HCT116 (cell line): Measurements from ENCODE around the gene STAM. TPM values are rescaled to one million over a fixed set of nuclear protein-coding genes. Genes with fewer than 3 reads are reported as not detected.

ENCODE experiments used
- ATAC-seq: fragments of 200-7000 bp; cut with Tn5 transposase; 2 replicates; pipeline ENCODE4 v1.9.1; 2020; ENCODE audit warnings: mild to moderate bottlenecking, moderate library complexity
- BruUV-seq: library from RNA; stranded (reverse); fragments of 400-500 nt; replicated peaks from 2 replicates; lab custom pipeline; 2021; lab: Mats Ljungman, UMichigan
- CTCF ChIA-PET: fragments of 300-600 bp; sonication (Branson Sonifier 250); formaldehyde crosslinking; loops from one replicate; lab custom pipeline; 2021; ENCODE audit warnings: antibody characterized with exemption; lab: Charles Lee
- POLR2A ChIA-PET: fragments of 300-600, 350-600 bp; sonication (Branson Sonifier 250); formaldehyde crosslinking; loops from one replicate; lab custom pipeline; 2021; ENCODE audit warnings: antibody characterized with exemption; lab: Charles Lee
- RAD21 ChIA-PET, 2 experiments: fragments of 300-600 bp; sonication (Branson Sonifier 250); formaldehyde crosslinking; loops; one replicate each; lab custom pipeline; 2023; ENCODE audit warnings: low total read pairs in 2 of 2; ENCODE audit not compliant: uncharacterized antibody in 2 of 2, unreplicated experiment in 2 of 2, low non-redundant PET in 1 of 2; lab: Charles Lee
- DNase-seq: peaks from one replicate; pipeline ENCODE4 v3.0.0-alpha.2; 2010; ENCODE audit warnings: low read depth, low spot score
- H2AFZ ChIP-seq: fragments of 200-600 bp; shearing (Covaris generic), sonication (generic); 2 replicates; pipeline ENCODE4 v1.6.1; 2017; ENCODE audit warnings: low read depth, mixed run types, mixed read lengths, antibody characterized with exemption, low read length; ENCODE audit not compliant: poor library complexity, severe bottlenecking
- H3K27ac ChIP-seq: 2 replicates; pipeline ENCODE4 v1.5.1; 2012; ENCODE audit warnings: low read depth, low read length
- H3K27me3 ChIP-seq: fragments of 200-600 bp; sonication (generic); 2 replicates; pipeline ENCODE4 v1.6.1; 2016; ENCODE audit warnings: mixed run types, low read length, mixed read lengths; ENCODE audit not compliant: insufficient read depth
- H3K36me3 ChIP-seq, 2 experiments: fragments of 200-500 bp in 1 of 2; fragments of 200-600 bp in 1 of 2; sonication (Bioruptor generic) in 1 of 2; sonication (generic) in 1 of 2; 2 replicates each; pipeline versions ENCODE4 v1.5.1 to v1.6.1; 2014 to 2016; ENCODE audit warnings: low read length in 2 of 2, inconsistent platforms in 1 of 2, mixed read lengths in 1 of 2, mixed run types in 1 of 2; ENCODE audit not compliant: insufficient read depth in 2 of 2, control insufficient read depth in 1 of 2
- H3K4me1 ChIP-seq, 2 experiments: fragments of 200-600 bp in 1 of 2; sonication (generic) in 1 of 2; 2 replicates each; pipeline versions ENCODE4 v1.5.1 to v1.6.1; 2012 to 2017; ENCODE audit warnings: low read length in 2 of 2, inconsistent platforms in 1 of 2, mild to moderate bottlenecking in 1 of 2, mixed read lengths in 1 of 2, mixed run types in 1 of 2, moderate library complexity in 1 of 2; ENCODE audit not compliant: insufficient read depth in 2 of 2, control insufficient read depth in 1 of 2
- H3K4me2 ChIP-seq: fragments of 200-600 bp; sonication (generic); 2 replicates; pipeline ENCODE4 v1.6.1; 2017; ENCODE audit warnings: mixed run types, low read length, mixed read lengths
- H3K4me3 ChIP-seq, 2 experiments: fragments of 200-600 bp in 1 of 2; sonication (generic) in 1 of 2; replicated peaks in 1 of 2; 2 replicates each; pipeline ENCODE4 v1.5.1; 2011 to 2016; ENCODE audit warnings: low read length in 2 of 2, control low read depth in 1 of 2, low read depth in 1 of 2, mild to moderate bottlenecking in 1 of 2, mixed read lengths in 1 of 2, mixed run types in 1 of 2
- H3K79me2 ChIP-seq: fragments of 200-600 bp; sonication (generic); 2 replicates; pipeline ENCODE4 v1.6.1; 2017; ENCODE audit warnings: mild to moderate bottlenecking, mixed run types, low read length, moderate library complexity, mixed read lengths; ENCODE audit not compliant: insufficient read depth
- H3K9ac ChIP-seq: fragments of 200-600 bp; sonication (generic); 2 replicates; pipeline ENCODE4 v1.6.1; 2016; ENCODE audit warnings: low read length, mixed read lengths
- H3K9me2 ChIP-seq: fragments of 200-600 bp; sonication (generic), shearing (Covaris generic); 2 replicates; pipeline ENCODE4 v1.6.1; 2017; ENCODE audit warnings: mixed run types, mild to moderate bottlenecking, moderate library complexity; ENCODE audit not compliant: insufficient read depth
- H3K9me3 ChIP-seq, 2 experiments: fragments of 200-500 bp in 1 of 2; fragments of 200-600 bp in 1 of 2; sonication (Bioruptor generic) in 1 of 2; sonication (generic) in 1 of 2; 2 replicates each; pipeline ENCODE4 v1.6.1; 2014 to 2017; ENCODE audit warnings: low read length in 2 of 2, mixed read lengths in 2 of 2, inconsistent platforms in 1 of 2, low read depth in 1 of 2, mild to moderate bottlenecking in 1 of 2, mixed run types in 1 of 2, moderate library complexity in 1 of 2; ENCODE audit not compliant: control insufficient read depth in 1 of 2, insufficient read depth in 1 of 2
- H4K20me1 ChIP-seq: fragments of 200-600 bp; sonication (generic), shearing (Covaris generic); 2 replicates; pipeline ENCODE4 v1.6.1; 2017; ENCODE audit warnings: mixed run types, mild to moderate bottlenecking, moderate library complexity; ENCODE audit not compliant: insufficient read depth
- ATF3 ChIP-seq: IDR thresholded peaks from 2 replicates; pipeline ENCODE4 v1.6.1; 2012
- CBX3 ChIP-seq: IDR thresholded peaks from 2 replicates; pipeline ENCODE4 v1.6.1; 2012; ENCODE audit warnings: low read depth
- CEBPB ChIP-seq: IDR thresholded peaks from 2 replicates; pipeline ENCODE4 v1.6.1; 2012; ENCODE audit warnings: low read depth
- EGR1 ChIP-seq: IDR thresholded peaks from 2 replicates; pipeline ENCODE4 v1.6.1; 2012; ENCODE audit warnings: low read depth
- EZH2 ChIP-seq: fragments of 200-600 bp; sonication (generic); IDR thresholded peaks from 2 replicates; pipeline ENCODE4 v1.6.1; 2017; ENCODE audit warnings: antibody characterized with exemption, mixed run types
- POLR2AphosphoS5 ChIP-seq: IDR thresholded peaks from 2 replicates; pipeline ENCODE4 v1.6.1; 2011; ENCODE audit warnings: mild to moderate bottlenecking, low read depth, low read length, moderate library complexity
- RAD21 ChIP-seq: IDR thresholded peaks from 2 replicates; pipeline ENCODE4 v1.6.1; 2012; ENCODE audit warnings: low read depth, mild to moderate bottlenecking
- SP1 ChIP-seq: IDR thresholded peaks from 2 replicates; pipeline ENCODE4 v1.6.1; 2012; ENCODE audit warnings: low read depth
- SRF ChIP-seq: IDR thresholded peaks from 2 replicates; pipeline ENCODE4 v1.6.1; 2012; ENCODE audit warnings: low read depth
- YY1 ChIP-seq: IDR thresholded peaks from 2 replicates; pipeline ENCODE4 v1.6.1; 2011; ENCODE audit warnings: low read length, low read depth, moderate library complexity, mild to moderate bottlenecking; ENCODE audit not compliant: insufficient replicate concordance; ENCODE audit errors: extremely low read depth
- ZFX ChIP-seq: fragments of 450-650 bp; IDR thresholded peaks from 2 replicates; pipeline ENCODE4 v1.6.1; 2017
- ZNF274 ChIP-seq: fragments of 200-500 bp; sonication (Bioruptor generic); IDR thresholded peaks from 2 replicates; pipeline ENCODE4 v1.6.1; 2014; ENCODE audit warnings: mild to moderate bottlenecking, low read depth, low read length, inconsistent platforms
- intact Hi-C: fragments of 100-400 bp; cut with micrococcal nuclease; formaldehyde crosslinking; loops from 2 replicates; pipeline ENCODE4 v1.10.0; 2022
- total RNA-seq: library from RNA; stranded (reverse); gene quantifications from one replicate; pipeline ENCODE4 v1.2.1, GENCODE V29; 2021; ENCODE audit not compliant: unreplicated experiment
- TF ChIP-seq, protein P1 (sequence below): IDR thresholded peaks from 2 replicates; pipeline ENCODE4 v1.6.1; 2011; ENCODE audit warnings: mild to moderate bottlenecking, low read length, moderate library complexity; ENCODE audit not compliant: insufficient replicate concordance; ENCODE audit errors: extremely low read depth
- TF ChIP-seq, protein P2 (sequence below): IDR thresholded peaks from 2 replicates; pipeline ENCODE4 v1.6.1; 2012; ENCODE audit warnings: low read depth

STAM gene
- total RNA-seq, 1 experiment from 2014 or later, result 23.0 TPM

DNA sequence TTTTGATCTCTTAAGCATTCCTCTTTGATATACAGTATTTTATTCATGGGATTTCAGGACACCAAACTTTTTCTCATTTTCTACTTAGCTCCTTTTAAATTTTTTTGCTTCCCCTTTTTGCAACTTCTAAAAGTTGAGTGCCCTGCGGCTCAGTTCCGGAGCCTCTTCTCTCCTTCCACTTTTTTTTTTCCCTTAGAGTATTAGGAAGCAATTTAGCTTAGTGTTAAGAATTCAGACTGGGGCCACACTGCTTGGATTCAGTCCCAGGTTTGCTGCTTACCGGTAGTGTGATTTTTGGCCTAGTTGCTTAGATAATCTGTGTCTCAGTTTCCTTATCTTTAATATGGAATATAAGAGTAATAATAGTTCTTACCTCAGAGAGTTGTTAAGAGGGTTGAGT is 3.4 kb downstream of the STAM start:
- no peaks in the 10 kb centered on the region for H3K9me2 ChIP-seq
- no peak overlapping the region for H3K27ac ChIP-seq
- ChIA-PET POLR2A (no interaction called here), RAD21 (no interaction called here), CTCF (interaction anchor here (1.3 kb wide), 1 partner anchor 30 kb away, joined by 4 read pairs; the partner anchor contains the start of gene HACD1)
- no peak overlapping the region for H2AFZ ChIP-seq
- no peaks in the 10 kb centered on the region; a peak in 2 of 4 replicates for H3K36me3 ChIP-seq
- peaks cover 96% of the 10 kb centered on the region for H3K79me2 ChIP-seq
- intact Hi-C loops, result no loop called here
- no peak overlapping the region for H3K9ac ChIP-seq
- H3K4me3 ChIP-seq, result no peak overlapping the region
- no peak for ATAC-seq
- BruUV-seq, result no TSS peak
- H3K9me3 ChIP-seq, result no peaks in the 10 kb centered on the region
- H3K27me3 ChIP-seq, result no peaks in the 10 kb centered on the region
- no peak for DNase-seq
- TF ChIP-seq SRF, result no peak
- TF ChIP-seq SP1, result no peak
- H3K4me2 ChIP-seq, result no peak overlapping the region
- H4K20me1 ChIP-seq, result 0 out of 2 replicates have a peak, but pooled peaks cover 6% of the 10 kb centered on the region
- H3K4me1 ChIP-seq, result peaks cover 28 to 57% of the 10 kb centered on the region in 2 experiments

DNA sequence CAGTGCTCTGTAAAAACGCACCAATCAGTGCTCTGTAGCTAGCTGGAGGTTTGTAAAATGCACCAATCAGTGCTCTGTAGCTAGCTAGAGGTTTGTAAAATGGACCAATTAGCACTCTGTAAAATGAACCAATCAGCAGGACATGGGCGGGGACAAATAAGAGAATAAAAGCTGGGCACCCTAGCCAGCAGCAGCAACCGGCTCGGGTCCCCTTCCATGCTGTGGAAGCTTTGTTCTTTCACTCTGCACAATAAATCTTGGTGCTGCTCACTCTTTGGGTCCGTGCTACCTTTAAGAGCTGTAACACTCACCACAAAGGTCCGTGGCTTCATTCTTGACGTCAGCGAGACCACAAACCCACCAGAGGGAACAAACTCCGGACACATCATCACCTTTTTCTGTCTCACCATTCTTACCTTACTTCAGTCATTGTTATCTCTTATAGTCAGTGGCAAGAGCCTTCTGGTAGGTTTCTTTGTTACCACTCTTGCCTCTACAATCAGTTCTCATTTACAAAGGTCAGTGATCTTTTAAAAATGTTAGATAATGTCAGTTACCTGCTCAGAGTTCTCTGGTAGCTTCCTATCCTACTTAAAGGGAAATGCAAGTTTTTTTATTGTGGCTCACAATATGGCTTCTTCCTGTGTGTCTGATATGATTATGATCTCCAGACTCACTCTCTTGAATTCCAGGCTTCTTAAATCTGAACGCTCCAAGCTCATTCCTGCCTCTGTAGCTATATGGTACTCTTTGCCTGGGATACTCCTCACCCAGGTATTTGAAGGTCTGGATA is 4.5 kb downstream of the STAM start:
- 0 out of 2 replicates have a peak, but pooled peaks cover 6% of the 10 kb centered on the region for H4K20me1 ChIP-seq
- no TSS peak for BruUV-seq
- H3K4me2 ChIP-seq, result no peak overlapping the region
- H3K36me3 ChIP-seq, result peaks cover 0 to 6% of the 10 kb centered on the region in 2 experiments; a peak in 1 of 4 replicates
- H2AFZ ChIP-seq, result no peak overlapping the region
- ChIA-PET RAD21 (no interaction called here), CTCF (no interaction called here), POLR2A (interaction anchor here (0.9 kb wide), 1 partner anchor 9 kb away, joined by 3 read pairs; no protein-coding TSS in a partner anchor)
- no peaks in the 10 kb centered on the region for H3K27me3 ChIP-seq
- no peak overlapping the region for H3K27ac ChIP-seq
- H3K9ac ChIP-seq, result no peak overlapping the region
- ATAC-seq, result no peak
- H3K9me2 ChIP-seq, result no peaks in the 10 kb centered on the region
- peaks cover 96% of the 10 kb centered on the region for H3K79me2 ChIP-seq
- peaks cover 0 to 8% of the 10 kb centered on the region in 2 experiments; a peak in 1 of 4 replicates for H3K9me3 ChIP-seq
- DNase-seq, result no peak
- no peak overlapping the region for H3K4me3 ChIP-seq
- intact Hi-C loops, result no loop called here
- H3K4me1 ChIP-seq, result peaks cover 28 to 57% of the 10 kb centered on the region in 2 experiments
- TF ChIP-seq RAD21 (no peak), EZH2 (no peak), YY1 (no peak), ZFX (no peak), SRF (no peak), CEBPB (no peak), EGR1 (no peak), CBX3 (no peak), POLR2AphosphoS5 (no peak), ZNF274 (no peak), ATF3 (no peak)
- TF ChIP-seq, protein P1, sequence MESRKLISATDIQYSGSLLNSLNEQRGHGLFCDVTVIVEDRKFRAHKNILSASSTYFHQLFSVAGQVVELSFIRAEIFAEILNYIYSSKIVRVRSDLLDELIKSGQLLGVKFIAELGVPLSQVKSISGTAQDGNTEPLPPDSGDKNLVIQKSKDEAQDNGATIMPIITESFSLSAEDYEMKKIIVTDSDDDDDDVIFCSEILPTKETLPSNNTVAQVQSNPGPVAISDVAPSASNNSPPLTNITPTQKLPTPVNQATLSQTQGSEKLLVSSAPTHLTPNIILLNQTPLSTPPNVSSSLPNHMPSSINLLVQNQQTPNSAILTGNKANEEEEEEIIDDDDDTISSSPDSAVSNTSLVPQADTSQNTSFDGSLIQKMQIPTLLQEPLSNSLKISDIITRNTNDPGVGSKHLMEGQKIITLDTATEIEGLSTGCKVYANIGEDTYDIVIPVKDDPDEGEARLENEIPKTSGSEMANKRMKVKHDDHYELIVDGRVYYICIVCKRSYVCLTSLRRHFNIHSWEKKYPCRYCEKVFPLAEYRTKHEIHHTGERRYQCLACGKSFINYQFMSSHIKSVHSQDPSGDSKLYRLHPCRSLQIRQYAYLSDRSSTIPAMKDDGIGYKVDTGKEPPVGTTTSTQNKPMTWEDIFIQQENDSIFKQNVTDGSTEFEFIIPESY, result no peak
- TF ChIP-seq, protein P2, sequence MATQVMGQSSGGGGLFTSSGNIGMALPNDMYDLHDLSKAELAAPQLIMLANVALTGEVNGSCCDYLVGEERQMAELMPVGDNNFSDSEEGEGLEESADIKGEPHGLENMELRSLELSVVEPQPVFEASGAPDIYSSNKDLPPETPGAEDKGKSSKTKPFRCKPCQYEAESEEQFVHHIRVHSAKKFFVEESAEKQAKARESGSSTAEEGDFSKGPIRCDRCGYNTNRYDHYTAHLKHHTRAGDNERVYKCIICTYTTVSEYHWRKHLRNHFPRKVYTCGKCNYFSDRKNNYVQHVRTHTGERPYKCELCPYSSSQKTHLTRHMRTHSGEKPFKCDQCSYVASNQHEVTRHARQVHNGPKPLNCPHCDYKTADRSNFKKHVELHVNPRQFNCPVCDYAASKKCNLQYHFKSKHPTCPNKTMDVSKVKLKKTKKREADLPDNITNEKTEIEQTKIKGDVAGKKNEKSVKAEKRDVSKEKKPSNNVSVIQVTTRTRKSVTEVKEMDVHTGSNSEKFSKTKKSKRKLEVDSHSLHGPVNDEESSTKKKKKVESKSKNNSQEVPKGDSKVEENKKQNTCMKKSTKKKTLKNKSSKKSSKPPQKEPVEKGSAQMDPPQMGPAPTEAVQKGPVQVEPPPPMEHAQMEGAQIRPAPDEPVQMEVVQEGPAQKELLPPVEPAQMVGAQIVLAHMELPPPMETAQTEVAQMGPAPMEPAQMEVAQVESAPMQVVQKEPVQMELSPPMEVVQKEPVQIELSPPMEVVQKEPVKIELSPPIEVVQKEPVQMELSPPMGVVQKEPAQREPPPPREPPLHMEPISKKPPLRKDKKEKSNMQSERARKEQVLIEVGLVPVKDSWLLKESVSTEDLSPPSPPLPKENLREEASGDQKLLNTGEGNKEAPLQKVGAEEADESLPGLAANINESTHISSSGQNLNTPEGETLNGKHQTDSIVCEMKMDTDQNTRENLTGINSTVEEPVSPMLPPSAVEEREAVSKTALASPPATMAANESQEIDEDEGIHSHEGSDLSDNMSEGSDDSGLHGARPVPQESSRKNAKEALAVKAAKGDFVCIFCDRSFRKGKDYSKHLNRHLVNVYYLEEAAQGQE, result no peak
